HG02970 (cell line): Measurements from ENCODE around the gene KCNIP4.

Experiments used
- ATAC-seq: cut with Tn5 transposase; IDR thresholded peaks from one replicate; pipeline ENCODE4 v1.9.1; 2021; ENCODE audit warnings: mild to moderate bottlenecking, moderate library complexity, moderate number of reproducible peaks; ENCODE audit not compliant: unreplicated experiment, low FRiP score

The KCNIP4 gene

GRCh38 chr4:20723463-20723862 lies 1225.1 kb downstream of the KCNIP4 start:
- ATAC-seq = no peak

- no peak for ATAC-seq
Measured at GRCh38 chr4:20723019-20723418, 1225.6 kb downstream of the KCNIP4 start.

GRCh38 chr4:20711335-20711734 lies 1237.2 kb downstream of the KCNIP4 start:
- ATAC-seq = no peak

GRCh38 chr4:20700007-20700761 lies 1248.4 kb downstream of the KCNIP4 start, which contains the start of gene PACRGL:
PACRGL (plus strand) TSS chr4:20700458; CDS start chr4:20704482, 4,024 bp downstream.
- ATAC-seq = peak; percentile 100

DNA sequence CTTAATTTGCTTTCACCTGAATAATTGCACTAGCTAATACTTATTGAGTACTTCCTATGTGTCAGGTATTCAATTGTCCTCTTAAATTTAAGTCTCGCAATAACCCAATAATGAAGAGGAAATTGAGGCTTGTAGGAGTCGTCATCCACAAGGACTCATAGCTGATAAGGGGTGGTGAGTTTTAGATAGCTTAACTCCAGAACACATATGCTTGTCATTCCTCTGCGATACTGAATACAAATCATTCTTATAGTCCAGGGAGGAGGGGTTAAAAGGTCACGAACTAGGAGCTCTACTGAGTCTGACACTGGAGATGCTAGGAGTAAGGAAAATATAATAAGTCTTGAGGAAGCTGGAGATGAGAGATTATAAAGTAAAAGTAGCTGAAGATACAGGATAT lies 1249.8 kb downstream of the KCNIP4 start:
- ATAC-seq = no peak

GRCh38 chr4:20698382-20698781 lies 1250.2 kb downstream of the KCNIP4 start:
- ATAC-seq = no peak

GRCh38 chr4:20696815-20697214 lies 1251.8 kb downstream of the KCNIP4 start:
- ATAC-seq = no peak

DNA sequence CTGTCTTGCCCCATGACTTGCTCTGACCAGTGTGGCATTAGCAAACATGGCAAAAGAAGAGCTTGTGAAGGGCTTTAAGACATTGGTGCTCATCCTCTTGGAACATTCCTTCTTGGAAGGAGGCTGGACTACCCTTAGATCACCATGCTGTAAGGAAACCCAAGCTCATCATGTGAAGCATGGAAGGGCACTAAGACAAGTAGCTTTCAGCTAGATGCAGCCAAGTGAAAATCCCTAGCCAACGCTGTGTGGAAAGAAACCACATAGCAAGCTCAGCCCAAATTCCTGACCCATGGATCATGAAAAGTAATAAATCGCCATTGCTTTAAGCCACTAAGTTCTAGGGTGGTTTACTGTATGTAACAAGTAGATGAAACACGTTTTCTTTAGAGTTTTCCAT lies 1260.7 kb downstream of the KCNIP4 start:
- ATAC-seq = no peak

GRCh38 chr4:20684852-20685763 lies 1263.5 kb downstream of the KCNIP4 start:
- ATAC-seq = no peak

- ATAC-seq = no peak
Measured at GRCh38 chr4:20683766-20684165, 1264.8 kb downstream of the KCNIP4 start.

DNA sequence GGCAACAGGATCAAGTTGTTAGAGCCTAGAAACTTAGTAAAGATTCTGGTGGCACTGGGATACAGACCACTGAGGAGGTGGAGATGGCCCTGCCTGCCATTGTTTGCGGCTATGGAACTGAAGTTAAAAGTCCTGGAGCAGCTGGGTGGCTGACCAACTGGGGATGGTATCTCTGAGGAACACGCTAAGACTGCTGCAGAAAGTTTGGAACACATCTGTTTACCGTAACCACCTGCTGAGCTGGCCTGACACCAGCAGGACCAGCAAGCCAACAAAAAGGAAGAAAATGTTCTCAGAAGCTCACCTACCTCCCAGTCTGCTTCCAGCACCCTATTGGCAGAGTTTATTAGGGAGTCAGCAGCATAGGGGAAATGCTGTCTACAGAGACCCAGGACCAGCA lies 1265.7 kb downstream of the KCNIP4 start:
- no peak for ATAC-seq

- no peak for ATAC-seq
Measured at GRCh38 chr4:20681271-20681670, 1267.3 kb downstream of the KCNIP4 start.

DNA sequence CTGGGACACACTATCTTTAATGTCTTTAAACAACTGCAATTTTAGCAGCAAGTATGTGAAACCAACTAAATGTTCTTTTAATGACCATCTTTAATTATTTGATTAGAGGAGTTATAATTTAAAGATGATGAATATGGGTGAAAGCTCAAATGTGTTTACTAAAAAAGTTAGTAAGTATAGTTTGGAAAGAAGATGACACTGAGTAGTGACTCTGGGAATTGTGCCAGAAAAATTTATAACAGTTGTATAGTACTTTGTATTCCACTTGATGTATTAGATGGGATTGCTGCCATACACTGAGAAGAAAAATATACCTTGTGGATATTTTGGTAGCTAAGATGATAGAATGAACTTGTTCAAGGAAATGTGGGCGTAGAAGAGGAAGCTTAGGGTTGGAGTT lies 1267.8 kb downstream of the KCNIP4 start:
- no peak for ATAC-seq

DNA sequence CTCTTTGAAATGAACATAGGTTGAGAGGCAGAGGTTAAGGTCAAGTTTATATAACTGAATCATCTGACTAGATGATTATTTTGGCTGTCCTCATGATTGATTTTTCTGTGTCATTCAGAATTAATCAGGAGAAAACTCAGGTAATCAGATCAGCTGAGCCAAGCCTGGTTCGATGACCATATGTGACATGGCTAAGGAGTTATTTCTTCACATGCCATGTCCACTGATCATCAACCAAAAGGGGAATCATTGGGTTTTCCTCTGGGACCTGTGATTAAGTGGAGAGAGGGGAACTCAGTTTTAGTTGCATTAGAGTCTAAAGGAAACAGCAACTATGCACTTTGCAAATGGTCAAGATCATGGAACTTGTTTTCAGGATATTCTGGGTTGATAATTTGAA lies 1268.6 kb downstream of the KCNIP4 start:
- no peak for ATAC-seq
